ENCODE measurements around the gene COL26A1. TPM values are rescaled to one million over a fixed set of nuclear protein-coding genes. Genes with fewer than 3 reads are reported as not detected.

Gene COL26A1
- total RNA-seq, 1 donor from 2014 or later, result not detected

- Mint-ChIP-seq H3K4me1 (peaks cover 9% of the 10 kb centered on the region), H3K27ac (no peak overlapping the region), H3K9me3 (peaks cover 3% of the 10 kb centered on the region), H3K4me3 (no peak overlapping the region), H3K27me3 (peaks cover 11% of the 10 kb centered on the region), H3K36me3 (ENCODE audit: low read depth) (no peaks in the 10 kb centered on the region)
- TF ChIP-seq CTCF (IDR thresholded peaks at IDR 0.05), result no peak
- CTCF ChIA-PET, result no interaction called here
- ATAC-seq (ENCODE audit: low read depth), result no peak
- intact Hi-C loops (cut with micrococcal nuclease), result no loop called here
- POLR2A ChIA-PET, result interaction anchor here (0.7 kb wide), 1 partner anchor 198 kb away, joined by 3 read pairs; no protein-coding TSS in a partner anchor
- no peak for DNase-seq
Observed at GRCh38 chr7:101578552-101578951, 215.9 kb downstream of the COL26A1 start.

- Mint-ChIP-seq H3K4me3 (no peak overlapping the region), H3K9me3 (peaks cover 3% of the 10 kb centered on the region), H3K27me3 (peaks cover 11% of the 10 kb centered on the region), H3K36me3 (ENCODE audit: low read depth) (no peaks in the 10 kb centered on the region), H3K27ac (no peak overlapping the region), H3K4me1 (peaks cover 4% of the 10 kb centered on the region)
- POLR2A ChIA-PET, result no interaction called here
- no peak for ATAC-seq (ENCODE audit: low read depth)
- intact Hi-C loops (cut with micrococcal nuclease), result no loop called here
- DNase-seq, result no peak
- CTCF ChIA-PET, result no interaction called here
- TF ChIP-seq CTCF (IDR thresholded peaks at IDR 0.05), result no peak
Observed at GRCh38 chr7:101580596-101580995, 217.9 kb downstream of the COL26A1 start.

GRCh38 chr7:101581891-101582290 is 219.2 kb downstream of the COL26A1 start:
- CTCF ChIA-PET, result no interaction called here
- POLR2A ChIA-PET, result no interaction called here
- TF ChIP-seq CTCF (IDR thresholded peaks at IDR 0.05), result no peak
- DNase-seq (no peak), ATAC-seq (ENCODE audit: low read depth) (no peak)
- Mint-ChIP-seq H3K27ac (no peak overlapping the region), H3K4me1 (no peaks in the 10 kb centered on the region), H3K36me3 (ENCODE audit: low read depth) (no peaks in the 10 kb centered on the region), H3K27me3 (peaks cover 11% of the 10 kb centered on the region), H3K4me3 (no peak overlapping the region), H3K9me3 (no peaks in the 10 kb centered on the region)
- intact Hi-C loops (cut with micrococcal nuclease), result no loop called here

DNA sequence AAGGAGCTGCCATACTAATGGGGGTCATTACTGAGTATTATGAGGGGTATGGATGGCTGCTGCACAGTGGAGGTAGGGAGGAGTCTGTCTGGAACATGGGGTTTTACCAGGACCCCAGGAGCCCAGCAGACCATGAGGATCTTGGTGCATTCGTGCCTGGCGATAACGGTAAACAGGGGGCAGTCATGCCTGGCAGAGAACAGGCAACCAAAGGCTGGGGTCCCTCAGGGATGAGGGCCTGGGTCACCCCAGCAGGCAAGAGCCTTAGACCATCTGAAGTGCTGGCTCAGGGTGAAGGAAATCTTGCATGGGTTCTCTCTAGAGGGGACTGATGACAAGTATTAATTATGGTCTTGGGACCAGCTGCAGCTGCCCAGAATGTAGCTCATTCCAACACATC is 220.3 kb downstream of the COL26A1 start:
- ATAC-seq (ENCODE audit: low read depth) (no peak), DNase-seq (no peak)
- intact Hi-C loops (cut with micrococcal nuclease), result no loop called here
- Mint-ChIP-seq H3K36me3 (ENCODE audit: low read depth) (no peaks in the 10 kb centered on the region), H3K4me3 (no peak overlapping the region), H3K27me3 (peaks cover 11% of the 10 kb centered on the region), H3K4me1 (no peaks in the 10 kb centered on the region), H3K9me3 (no peaks in the 10 kb centered on the region), H3K27ac (no peak overlapping the region)
- ChIA-PET CTCF (no interaction called here), POLR2A (no interaction called here)
- no peak for TF ChIP-seq CTCF (IDR thresholded peaks at IDR 0.05)

DNA sequence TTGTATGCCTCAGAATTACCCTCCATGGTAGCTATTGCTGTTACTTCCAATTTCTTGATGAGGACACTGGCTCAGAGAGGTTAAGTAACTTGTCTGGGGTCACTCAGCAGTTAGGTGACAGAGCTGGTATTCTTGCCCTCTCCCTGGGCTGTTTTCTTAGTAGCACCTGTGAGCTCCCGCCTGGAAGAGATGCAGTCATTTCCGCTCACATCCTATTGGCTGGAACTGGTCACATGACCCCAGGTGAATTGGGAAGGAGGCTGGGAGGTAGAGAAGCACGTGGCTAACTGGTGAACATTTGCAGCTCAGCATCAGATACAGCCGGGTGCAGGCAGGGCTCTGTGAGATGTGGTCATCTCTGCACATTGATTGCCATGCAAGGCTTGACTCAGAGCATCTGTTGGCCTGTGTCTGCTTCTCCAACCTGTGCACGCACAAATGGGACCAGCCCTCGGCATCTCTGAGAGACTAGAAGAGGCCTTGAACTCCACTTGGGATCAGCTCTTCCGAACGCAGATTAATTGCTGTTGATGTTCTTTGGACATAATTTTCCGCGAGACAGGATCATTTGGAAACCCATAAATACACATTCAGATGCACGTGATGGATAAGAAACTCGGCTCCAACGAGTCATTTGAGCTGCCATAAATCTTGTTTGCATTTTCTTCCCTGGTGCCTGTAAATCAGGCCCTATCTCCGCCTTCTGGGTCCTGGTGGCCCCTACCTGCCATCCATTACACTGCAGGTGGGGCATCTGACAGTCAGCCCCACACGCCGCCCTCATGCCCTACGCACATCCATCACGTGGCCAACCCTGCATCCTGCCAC is 223.6 kb downstream of the COL26A1 start:
- CTCF ChIA-PET, result no interaction called here
- no peak for DNase-seq

More for the DNA sequence above, 223.6 kb downstream of the COL26A1 start:
- Mint-ChIP-seq H3K9me3 (no peaks in the 10 kb centered on the region), H3K4me3 (no peak overlapping the region), H3K27ac (no peak overlapping the region), H3K36me3 (ENCODE audit: low read depth) (no peaks in the 10 kb centered on the region), H3K4me1 (no peaks in the 10 kb centered on the region), H3K27me3 (peaks cover 5% of the 10 kb centered on the region)
- intact Hi-C loops (cut with micrococcal nuclease), result no loop called here
- no peak for TF ChIP-seq CTCF (IDR thresholded peaks at IDR 0.05)
- ATAC-seq (ENCODE audit: low read depth), result no peak
- POLR2A ChIA-PET, result no interaction called here

All from activated B cell treated with CpG ODN at 0.5 μM for 24 hours (primary cell).